ES-I3 (cell line): ENCODE measurements around the gene COL4A6.
"Not testable (repeated sequence)": the region's sequence is repeated elsewhere in the genome, so short reads cannot be mapped to it uniquely, and the experiment has no call there.

Experiments
- H3K36me3 ChIP-seq: 2 replicates; pipeline ENCODE4 v1.6.1; 2013; ENCODE audit warnings: mild to moderate bottlenecking, low read length, control low read depth, moderate library complexity; ENCODE audit not compliant: insufficient read depth
- H3K4me1 ChIP-seq: 2 replicates; pipeline ENCODE4 v1.6.1; 2013; ENCODE audit warnings: mild to moderate bottlenecking, control low read depth, low read length; ENCODE audit not compliant: insufficient read depth
- H3K9ac ChIP-seq: 2 replicates; pipeline ENCODE4 v1.6.1; 2013; ENCODE audit warnings: low read depth, mild to moderate bottlenecking, low read length, moderate library complexity
- H3K9me3 ChIP-seq: 2 replicates; pipeline ENCODE4 v1.6.1; 2013; ENCODE audit warnings: mild to moderate bottlenecking, low read length, moderate library complexity; ENCODE audit not compliant: control insufficient read depth, insufficient read depth

COL4A6 gene

GRCh38 chrX:108380222-108380621 lies 58.0 kb downstream of the COL4A6 start:
- Histone ChIP-seq H3K9ac (no peak overlapping the region), H3K36me3 (no peaks in the 10 kb centered on the region), H3K9me3 (no peaks in the 10 kb centered on the region), H3K4me1 (peaks cover 5% of the 10 kb centered on the region)

DNA sequence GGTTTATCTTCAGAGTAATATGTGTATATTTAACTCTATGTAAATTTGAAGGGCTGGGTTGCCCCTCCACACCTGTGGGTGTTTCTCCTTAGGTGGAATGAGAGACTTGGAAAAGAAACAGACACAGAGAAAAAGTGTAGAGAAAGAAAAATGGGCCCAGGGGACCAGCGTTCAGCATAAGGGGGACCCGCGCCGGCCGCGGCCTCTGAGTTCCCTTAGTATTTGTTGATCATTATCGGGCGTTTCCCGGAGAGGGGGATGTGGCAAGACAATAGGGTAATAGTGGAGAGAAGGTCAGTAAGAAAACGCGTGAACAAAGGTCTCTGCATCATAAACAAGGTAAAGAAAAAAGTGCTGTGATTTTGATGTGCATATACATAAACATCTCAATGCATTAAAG lies 61.4 kb downstream of the COL4A6 start:
- peaks cover 23% of the 10 kb centered on the region for H3K4me1 ChIP-seq
- not testable (repeated sequence) for H3K9me3 ChIP-seq, H3K36me3 ChIP-seq, H3K9ac ChIP-seq

- not testable (repeated sequence) for H3K9ac ChIP-seq, H3K9me3 ChIP-seq, H3K36me3 ChIP-seq
- H3K4me1 ChIP-seq, result peaks cover 23% of the 10 kb centered on the region
These were observed 62.6 kb downstream of the COL4A6 start for GRCh38 chrX:108375591-108375990.

- H3K9me3 ChIP-seq, result no peaks in the 10 kb centered on the region
- no peak overlapping the region for H3K9ac ChIP-seq
- H3K36me3 ChIP-seq, result no peaks in the 10 kb centered on the region
- peaks cover 12% of the 10 kb centered on the region; the same call in 1 of the 2 replicates for H3K4me1 ChIP-seq
These were observed 71.4 kb downstream of the COL4A6 start for GRCh38 chrX:108366644-108367406.

- no peak overlapping the region for H3K9ac ChIP-seq
- H3K4me1 ChIP-seq, result peaks cover 12% of the 10 kb centered on the region
- H3K36me3 ChIP-seq, result no peaks in the 10 kb centered on the region; the same call in 1 of the 2 replicates
- H3K9me3 ChIP-seq, result no peaks in the 10 kb centered on the region
These were observed 76.2 kb downstream of the COL4A6 start for GRCh38 chrX:108362026-108362425.

DNA sequence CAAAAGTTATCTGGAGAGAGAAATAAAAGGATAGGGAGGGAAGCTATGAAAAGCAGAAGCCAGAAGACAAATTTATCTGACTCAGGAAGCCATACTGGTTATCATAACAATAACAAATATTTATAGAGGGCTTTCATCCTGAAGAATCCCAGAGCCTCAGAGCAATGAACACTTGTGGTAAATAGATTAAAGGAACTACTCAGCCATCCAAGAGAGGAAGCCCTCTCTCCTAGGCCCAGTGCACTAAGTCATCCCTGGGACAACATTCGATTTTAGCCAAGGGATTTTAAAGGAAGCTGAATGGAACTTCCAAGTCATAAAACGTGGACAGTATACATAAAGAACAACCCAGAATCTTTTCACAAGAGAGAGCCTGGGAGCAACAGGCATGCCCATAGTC lies 76.9 kb downstream of the COL4A6 start:
- Histone ChIP-seq H3K9me3 (no peaks in the 10 kb centered on the region), H3K36me3 (no peaks in the 10 kb centered on the region; the same call in 1 of the 2 replicates), H3K9ac (no peak overlapping the region)

DNA sequence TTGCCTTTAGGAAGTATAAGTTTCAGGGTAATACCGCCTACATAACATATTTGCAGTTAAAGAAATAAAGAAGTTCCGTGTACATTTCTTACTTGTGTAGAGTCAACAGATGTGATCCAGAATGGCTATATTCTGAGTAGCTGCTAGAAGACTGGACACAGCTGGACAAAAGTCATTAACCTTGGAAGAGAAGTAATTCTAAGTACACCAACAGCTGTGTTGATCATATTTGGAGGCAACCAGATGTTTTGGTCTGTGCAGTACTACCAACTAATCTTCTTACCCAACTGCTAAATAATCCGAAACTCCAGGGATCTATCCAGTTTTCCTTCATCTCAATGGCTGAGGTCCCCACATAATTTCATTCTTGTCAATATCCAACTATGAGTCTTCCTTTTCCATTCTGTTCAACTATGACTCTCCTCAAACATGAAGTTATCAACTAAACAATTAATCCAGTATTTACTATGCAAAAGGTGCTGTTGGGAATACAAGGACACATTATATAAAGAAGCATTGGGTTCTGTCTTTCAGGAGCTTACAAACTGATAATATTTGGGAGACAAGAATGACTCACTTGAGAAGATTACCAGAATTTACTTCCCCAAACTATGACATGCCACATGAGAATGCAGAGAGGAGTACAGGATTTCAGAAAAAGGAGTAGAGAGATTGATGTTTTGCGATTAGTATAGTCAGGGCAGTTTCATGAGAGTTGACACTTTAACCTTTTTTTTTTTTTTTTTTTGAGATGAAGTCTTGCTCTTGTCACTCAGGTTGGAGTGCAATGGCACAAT lies 78.2 kb downstream of the COL4A6 start:
- Histone ChIP-seq H3K9me3 (no peaks in the 10 kb centered on the region), H3K9ac (no peak overlapping the region), H3K4me1 (peaks cover 20% of the 10 kb centered on the region), H3K36me3 (no peaks in the 10 kb centered on the region; the same call in 1 of the 2 replicates)

More for the DNA sequence above, 76.9 kb downstream of the COL4A6 start:
- peaks cover 16% of the 10 kb centered on the region for H3K4me1 ChIP-seq

DNA sequence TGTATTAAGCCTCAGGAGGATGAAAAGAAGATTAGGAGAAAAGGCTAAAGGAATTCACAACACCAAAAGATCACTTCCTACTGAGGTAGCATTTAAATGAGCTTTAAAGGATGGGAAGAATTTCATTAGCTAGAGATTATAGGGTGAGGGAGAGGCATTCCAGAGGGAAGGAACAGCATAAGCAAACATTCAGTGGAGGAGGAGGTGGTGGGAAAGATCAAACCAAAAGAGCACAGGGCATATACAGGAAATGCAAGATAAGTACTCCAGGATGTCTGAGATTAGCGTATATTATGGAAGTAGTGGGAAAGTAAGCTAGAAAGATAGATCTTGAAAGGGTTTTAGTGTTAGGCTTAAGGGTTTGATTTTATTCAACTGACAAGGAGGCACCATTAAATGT lies 84.8 kb downstream of the COL4A6 start:
- H3K4me1 ChIP-seq, result peaks cover 47% of the 10 kb centered on the region
- H3K9me3 ChIP-seq, result no peaks in the 10 kb centered on the region
- no peaks in the 10 kb centered on the region; the same call in 1 of the 2 replicates for H3K36me3 ChIP-seq
- no peak overlapping the region for H3K9ac ChIP-seq

DNA sequence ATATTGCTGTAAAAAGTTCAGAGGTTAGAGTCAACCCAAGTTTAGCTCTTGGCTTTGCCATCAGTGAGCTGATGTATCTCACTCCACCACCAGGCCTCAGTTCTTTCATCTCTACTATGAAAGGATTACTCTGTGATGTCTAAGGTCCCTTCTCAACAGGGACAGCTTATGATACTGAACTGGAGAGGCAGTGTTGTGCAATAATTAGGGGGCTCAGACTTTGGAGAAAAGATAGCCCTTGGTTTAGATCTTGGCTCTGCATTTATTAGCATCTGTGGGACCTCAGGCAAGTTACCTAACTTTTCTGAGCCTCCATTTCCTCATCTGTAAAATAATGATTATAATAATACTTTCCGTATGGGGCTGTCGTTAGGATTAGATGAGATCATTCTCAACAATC lies 89.0 kb downstream of the COL4A6 start:
- Histone ChIP-seq H3K36me3 (no peaks in the 10 kb centered on the region), H3K4me1 (peaks cover 45% of the 10 kb centered on the region), H3K9ac (no peak overlapping the region), H3K9me3 (no peaks in the 10 kb centered on the region)

DNA sequence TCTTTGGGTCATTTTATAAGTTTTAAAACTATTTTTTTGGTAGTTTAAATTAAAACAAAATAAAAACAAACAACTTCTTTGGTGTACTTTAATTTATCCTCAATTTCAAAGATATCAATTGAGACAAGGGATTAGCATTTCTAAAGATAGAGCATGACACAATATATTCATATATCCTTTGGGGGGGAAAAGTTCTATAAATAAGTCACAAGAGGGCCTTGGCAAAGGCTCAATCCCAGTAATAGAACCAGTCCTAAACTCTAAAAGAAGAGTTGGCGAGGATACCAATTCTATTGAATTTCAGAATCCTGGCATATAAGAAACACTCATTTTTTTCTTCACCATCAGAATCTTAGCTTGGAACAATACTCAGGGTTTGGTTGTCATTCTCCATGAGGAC lies 89.7 kb downstream of the COL4A6 start:
- Histone ChIP-seq H3K4me1 (peaks cover 52% of the 10 kb centered on the region), H3K9ac (no peak overlapping the region), H3K9me3 (no peaks in the 10 kb centered on the region), H3K36me3 (no peaks in the 10 kb centered on the region)

DNA sequence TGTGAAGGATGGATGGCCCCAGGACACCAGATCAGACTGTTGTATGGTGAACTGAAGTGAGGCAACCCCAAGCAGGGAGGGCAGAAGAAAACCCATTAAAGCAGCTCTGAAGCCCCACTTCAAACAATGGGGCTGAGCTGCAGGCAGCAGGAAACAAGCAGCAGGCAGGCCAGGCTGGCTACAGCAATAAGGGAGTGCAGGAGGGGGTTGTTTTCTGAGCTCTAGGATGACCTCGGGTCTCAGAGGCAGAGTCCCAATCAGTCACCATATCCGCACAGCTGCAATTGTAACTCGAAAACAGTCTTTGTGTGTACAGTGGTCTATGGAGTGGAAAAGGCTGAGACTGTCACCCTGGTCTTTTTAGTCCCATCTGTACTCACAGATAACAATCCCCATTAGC lies 90.4 kb downstream of the COL4A6 start:
- H3K9ac ChIP-seq, result no peak overlapping the region
- H3K4me1 ChIP-seq, result peaks cover 46% of the 10 kb centered on the region
- no peaks in the 10 kb centered on the region for H3K36me3 ChIP-seq
- H3K9me3 ChIP-seq, result no peaks in the 10 kb centered on the region

DNA sequence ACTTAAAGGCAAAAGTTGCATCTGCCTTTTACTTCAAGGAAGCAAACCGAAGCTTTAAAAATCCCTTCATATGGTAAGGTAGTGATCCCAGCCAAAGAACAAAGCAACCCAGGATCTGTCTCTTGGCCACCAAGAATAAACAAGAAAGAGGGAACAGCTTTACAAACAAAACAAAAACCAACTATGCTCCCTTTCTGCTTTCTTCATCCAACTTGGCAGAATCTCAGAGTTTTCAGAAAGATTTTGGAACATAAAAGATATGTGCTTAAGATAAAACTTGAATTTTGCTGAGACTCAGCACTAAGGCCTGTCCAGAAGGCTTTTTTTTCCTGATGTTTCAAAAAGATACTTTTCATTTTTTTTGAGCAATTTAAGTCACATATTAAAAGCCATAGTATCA lies 94.0 kb downstream of the COL4A6 start:
- Histone ChIP-seq H3K4me1 (peaks cover 24% of the 10 kb centered on the region), H3K36me3 (no peaks in the 10 kb centered on the region), H3K9ac (no peak overlapping the region), H3K9me3 (no peaks in the 10 kb centered on the region)

DNA sequence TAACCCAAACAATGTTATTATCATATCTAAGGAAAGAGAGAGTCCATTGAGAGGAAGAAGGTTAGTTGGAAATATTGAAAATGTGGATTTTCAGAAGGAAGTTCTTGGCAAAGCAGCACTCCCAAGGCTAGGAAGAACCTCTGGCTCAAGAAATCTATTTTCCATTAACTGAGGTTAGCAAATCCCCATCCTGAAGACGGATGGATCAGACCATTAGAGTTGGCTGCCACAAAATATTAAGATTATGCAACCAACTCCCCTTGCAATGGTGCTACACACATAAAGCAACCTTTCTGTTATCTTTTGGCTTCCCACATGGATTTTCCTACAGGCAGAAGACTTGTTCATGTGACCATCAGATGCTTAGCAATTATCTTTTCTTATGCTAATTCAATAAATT lies 96.3 kb downstream of the COL4A6 start:
- H3K4me1 ChIP-seq, result peaks cover 14% of the 10 kb centered on the region
- no peaks in the 10 kb centered on the region for H3K36me3 ChIP-seq
- H3K9ac ChIP-seq, result no peak overlapping the region
- no peaks in the 10 kb centered on the region for H3K9me3 ChIP-seq

GRCh38 chrX:108332281-108332680 lies 105.9 kb downstream of the COL4A6 start:
- no peaks in the 10 kb centered on the region for H3K36me3 ChIP-seq
- H3K9ac ChIP-seq, result no peak overlapping the region
- no peaks in the 10 kb centered on the region for H3K9me3 ChIP-seq
- peaks cover 3% of the 10 kb centered on the region; the same call in 1 of the 2 replicates for H3K4me1 ChIP-seq
